Neural cell (in vitro differentiated cells): ENCODE results near the gene PPP1R12B.

ENCODE experiments used
- CTCF ChIP-seq: fragments of 450-650 bp; IDR thresholded peaks from 2 replicates; pipeline ENCODE4 v1.5.1; 2014; ENCODE audit warnings: antibody characterized with exemption, mild to moderate bottlenecking, moderate library complexity; ENCODE audit not compliant: poor library complexity, severe bottlenecking
- EP300 ChIP-seq: fragments of 450-650 bp; conservative IDR thresholded peaks from 2 replicates; pipeline ENCODE4 v1.6.1; 2014; ENCODE audit warnings: antibody characterized with exemption, mild to moderate bottlenecking, moderate library complexity; ENCODE audit not compliant: poor library complexity, severe bottlenecking
- EZH2 ChIP-seq: fragments of 200-600, 300-800 bp; shearing (Covaris generic), sonication (generic); IDR thresholded peaks from 2 replicates; pipeline ENCODE4 v1.6.1; 2014; ENCODE audit warnings: antibody characterized with exemption, low read length, borderline replicate concordance, mild to moderate bottlenecking; ENCODE audit not compliant: insufficient read depth, poor library complexity, severe bottlenecking
- MXI1 ChIP-seq: fragments of 450-650 bp; conservative IDR thresholded peaks from 2 replicates; pipeline ENCODE4 v1.6.1; 2014; ENCODE audit warnings: antibody characterized with exemption, mild to moderate bottlenecking; ENCODE audit not compliant: poor library complexity, severe bottlenecking
- POLR2AphosphoS5 ChIP-seq: IDR thresholded peaks from 2 replicates; pipeline ENCODE4 v1.6.1; 2012
- REST ChIP-seq: IDR thresholded peaks from 2 replicates; pipeline ENCODE4 v1.6.1; 2012; ENCODE audit warnings: borderline replicate concordance
- TAF1 ChIP-seq: IDR thresholded peaks from 2 replicates; pipeline ENCODE4 v1.6.1; 2012; ENCODE audit warnings: low read depth

- no peak for TF ChIP-seq REST
- TF ChIP-seq CTCF: peak; percentile 65
- TF ChIP-seq EP300: no peak
- no peak for TF ChIP-seq EZH2
- TF ChIP-seq MXI1: no peak
- no peak for TF ChIP-seq TAF1
- TF ChIP-seq POLR2AphosphoS5: no peak
Observed at GRCh38 chr1:202599669-202600431, 251.4 kb downstream of the PPP1R12B start.
